HG03521 (cell line): Measurements from ENCODE around the gene UBE2M.

ENCODE experiments used
- ATAC-seq: cut with Tn5 transposase; IDR thresholded peaks from one replicate; pipeline ENCODE4 v1.9.1; 2021; ENCODE audit warnings: mild to moderate bottlenecking, moderate library complexity; ENCODE audit not compliant: unreplicated experiment

Gene UBE2M

GRCh38 chr19:58555920-58556621, 2.3 kb downstream of the UBE2M start:
- no peak for ATAC-seq

GRCh38 chr19:58555369-58555885, 3.0 kb downstream of the UBE2M start:
- ATAC-seq: no peak

DNA sequence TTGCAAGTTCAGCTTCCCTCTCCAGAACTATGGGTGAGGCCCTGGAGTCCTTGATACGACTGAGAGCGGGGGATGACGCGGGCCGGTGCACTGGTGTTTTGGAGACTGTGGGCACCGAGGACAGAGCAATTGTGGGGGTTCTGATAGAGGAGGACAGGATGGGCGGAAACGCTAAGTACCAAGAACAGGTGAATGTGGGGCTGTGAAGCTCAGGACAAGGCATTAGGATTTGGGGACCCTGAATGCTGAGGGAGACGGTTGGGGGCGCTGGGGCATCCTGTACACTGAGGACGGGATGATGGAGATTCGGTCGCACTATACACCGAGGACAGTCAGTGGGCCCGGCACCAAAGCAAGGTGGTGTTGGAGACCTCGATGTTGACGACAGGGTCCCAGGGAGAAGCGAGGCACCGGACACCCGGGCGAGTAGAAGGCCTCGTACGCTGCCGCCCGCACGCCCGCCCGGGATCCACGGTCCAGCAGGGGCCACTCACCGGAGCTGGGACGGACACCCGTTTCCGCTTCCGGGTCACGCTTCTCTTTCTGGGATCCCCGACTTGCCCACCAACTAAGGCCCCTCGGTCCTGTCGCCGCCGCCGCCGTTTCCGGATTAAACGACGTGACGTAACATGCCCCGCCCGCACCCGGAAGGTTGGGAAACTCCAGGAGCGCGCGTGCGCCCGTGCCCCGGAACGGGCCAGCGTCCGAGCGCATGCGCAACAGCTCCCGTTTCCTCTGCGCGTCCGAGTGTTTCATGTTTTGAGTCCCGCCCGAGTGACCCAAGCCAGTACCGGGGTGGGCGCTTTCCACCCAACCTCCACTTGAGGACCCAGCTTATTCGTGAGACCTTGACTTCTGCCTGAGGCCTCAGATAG, 3.7 kb downstream of the UBE2M start, which contains the start of gene CHMP2A:
CHMP2A (minus strand) TSS at position 612 of the 875 bp plus-strand sequence. CDS start 893 bp downstream, outside the sequence.
- ATAC-seq: peak; percentile 28

DNA sequence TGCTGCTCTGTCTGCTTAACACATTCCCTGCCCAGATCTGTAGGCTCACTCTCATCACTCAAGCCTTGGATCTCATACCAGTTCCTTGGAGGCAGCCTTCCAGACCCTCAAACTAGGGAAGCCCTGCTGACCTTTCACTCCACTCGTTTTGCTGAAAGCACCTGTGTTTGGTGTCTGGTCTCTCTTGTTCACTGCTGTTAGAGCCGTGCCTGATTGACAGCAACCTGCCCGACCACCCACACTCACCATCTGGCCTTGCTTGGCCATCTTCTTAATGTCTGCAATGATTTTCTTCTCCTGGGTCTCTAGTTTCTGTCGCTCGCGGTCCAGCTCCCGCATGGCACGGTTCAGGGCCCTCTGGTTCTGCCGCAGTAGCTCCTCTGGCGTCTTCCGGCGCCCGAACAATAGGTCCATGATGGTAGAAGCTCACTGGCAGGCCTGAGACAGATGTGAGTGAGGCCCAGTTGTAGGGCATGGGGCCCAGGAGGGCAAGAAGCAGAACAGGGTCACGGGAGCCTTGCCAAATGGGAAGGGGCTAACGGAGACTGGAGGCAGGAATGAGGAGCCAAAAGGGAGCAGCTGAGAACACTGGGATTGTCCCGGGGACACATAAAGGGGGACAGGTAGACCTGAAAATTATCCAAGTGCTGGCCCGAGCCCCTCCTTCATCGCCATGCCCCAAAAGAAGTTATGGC, 4.5 kb downstream of the UBE2M start:
- ATAC-seq: no peak

DNA sequence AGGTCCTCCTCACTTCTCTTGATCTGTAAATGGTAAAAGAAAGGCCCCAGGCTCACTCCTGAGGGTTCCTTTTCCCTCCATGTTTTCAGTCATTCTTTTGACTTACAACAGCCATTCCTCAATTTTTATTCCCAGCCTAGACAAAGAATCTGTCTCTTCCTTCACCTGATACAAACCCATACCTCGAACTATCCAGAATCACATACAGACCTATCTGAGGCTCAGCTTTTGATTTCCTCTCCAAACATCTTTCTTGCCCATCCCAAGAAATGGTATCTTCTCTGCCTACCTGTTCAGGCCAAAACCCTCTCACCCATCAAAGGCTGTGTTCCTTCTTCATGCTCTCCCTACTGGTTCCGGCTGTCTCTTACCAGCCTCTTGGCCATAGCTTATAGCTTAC, 5.8 kb downstream of the UBE2M start:
- ATAC-seq: no peak

DNA sequence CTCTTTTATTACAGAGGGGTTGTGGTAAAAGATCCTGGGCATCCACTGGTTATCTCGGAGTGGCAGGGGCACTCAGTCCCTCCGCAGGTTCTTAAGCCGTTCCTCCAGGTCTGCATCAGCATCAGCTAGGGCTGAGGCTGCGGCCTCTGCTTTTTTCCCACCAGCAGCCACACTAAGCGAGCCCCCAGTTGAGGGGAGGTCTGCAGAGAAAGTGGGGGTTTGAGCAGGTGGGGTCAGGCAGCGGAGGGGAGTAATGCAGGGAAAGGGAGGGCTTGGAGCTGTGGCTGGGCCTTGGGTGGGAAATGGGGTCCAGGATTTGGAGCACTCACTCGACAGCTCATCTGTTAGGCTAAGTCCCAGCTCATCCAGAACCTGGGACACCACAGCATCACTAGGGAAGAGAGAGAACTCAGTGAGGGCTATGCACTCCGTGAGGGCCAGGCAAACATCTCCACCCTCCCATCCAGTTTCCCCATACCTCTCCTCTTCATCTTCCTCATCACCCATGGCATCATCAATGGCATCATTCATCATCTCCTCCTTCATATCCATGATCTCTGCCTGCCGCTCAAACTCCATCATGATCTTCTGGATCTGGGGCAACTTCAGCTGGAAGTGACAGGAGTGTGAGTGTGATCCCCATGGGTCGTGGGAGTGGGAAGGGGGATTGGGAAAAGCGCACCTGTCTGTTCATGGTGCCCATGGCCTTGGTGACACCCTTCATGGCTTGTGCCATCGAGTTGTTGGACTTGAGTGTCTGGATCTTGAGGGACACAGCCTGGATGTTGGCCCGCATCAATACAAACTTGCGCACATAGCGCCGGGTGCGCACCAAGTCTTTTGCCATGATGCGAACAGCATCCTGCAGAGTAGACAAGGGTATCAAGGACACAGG, 6.6 kb downstream of the UBE2M start:
- no peak for ATAC-seq

- no peak for ATAC-seq
Measured at GRCh38 chr19:58551123-58551497, 7.3 kb downstream of the UBE2M start.

GRCh38 chr19:58550362-58551122, 7.9 kb downstream of the UBE2M start:
- ATAC-seq: no peak

- ATAC-seq: no peak
Measured at GRCh38 chr19:58549664-58550361, 8.6 kb downstream of the UBE2M start.

DNA sequence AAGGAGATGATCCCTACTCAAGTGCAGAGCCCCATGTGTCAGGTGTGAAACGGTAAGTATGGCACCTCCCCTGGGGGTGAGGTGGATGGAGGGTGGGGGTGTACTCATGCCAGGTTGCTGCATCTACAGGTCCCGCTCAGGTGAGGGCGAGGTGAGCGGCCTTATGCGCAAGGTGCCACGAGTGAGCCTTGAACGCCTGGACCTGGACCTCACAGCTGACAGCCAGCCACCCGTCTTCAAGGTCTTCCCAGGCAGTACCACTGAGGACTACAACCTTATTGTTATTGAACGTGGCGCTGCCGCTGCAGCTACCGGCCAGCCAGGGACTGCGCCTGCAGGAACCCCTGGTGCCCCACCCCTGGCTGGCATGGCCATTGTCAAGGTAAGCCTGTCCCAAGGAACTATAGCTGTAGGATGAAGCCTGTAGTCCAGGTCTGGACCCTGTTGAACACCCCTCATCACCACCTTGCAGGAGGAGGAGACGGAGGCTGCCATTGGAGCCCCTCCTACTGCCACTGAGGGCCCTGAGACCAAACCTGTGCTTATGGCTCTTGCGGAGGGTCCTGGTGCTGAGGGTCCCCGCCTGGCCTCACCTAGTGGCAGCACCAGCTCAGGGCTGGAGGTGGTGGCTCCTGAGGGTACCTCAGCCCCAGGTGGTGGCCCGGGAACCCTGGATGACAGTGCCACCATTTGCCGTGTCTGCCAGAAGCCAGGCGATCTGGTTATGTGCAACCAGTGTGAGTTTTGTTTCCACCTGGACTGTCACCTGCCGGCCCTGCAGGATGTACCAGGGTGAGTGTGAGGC, 9.3 kb downstream of the UBE2M start:
- no peak for ATAC-seq

DNA sequence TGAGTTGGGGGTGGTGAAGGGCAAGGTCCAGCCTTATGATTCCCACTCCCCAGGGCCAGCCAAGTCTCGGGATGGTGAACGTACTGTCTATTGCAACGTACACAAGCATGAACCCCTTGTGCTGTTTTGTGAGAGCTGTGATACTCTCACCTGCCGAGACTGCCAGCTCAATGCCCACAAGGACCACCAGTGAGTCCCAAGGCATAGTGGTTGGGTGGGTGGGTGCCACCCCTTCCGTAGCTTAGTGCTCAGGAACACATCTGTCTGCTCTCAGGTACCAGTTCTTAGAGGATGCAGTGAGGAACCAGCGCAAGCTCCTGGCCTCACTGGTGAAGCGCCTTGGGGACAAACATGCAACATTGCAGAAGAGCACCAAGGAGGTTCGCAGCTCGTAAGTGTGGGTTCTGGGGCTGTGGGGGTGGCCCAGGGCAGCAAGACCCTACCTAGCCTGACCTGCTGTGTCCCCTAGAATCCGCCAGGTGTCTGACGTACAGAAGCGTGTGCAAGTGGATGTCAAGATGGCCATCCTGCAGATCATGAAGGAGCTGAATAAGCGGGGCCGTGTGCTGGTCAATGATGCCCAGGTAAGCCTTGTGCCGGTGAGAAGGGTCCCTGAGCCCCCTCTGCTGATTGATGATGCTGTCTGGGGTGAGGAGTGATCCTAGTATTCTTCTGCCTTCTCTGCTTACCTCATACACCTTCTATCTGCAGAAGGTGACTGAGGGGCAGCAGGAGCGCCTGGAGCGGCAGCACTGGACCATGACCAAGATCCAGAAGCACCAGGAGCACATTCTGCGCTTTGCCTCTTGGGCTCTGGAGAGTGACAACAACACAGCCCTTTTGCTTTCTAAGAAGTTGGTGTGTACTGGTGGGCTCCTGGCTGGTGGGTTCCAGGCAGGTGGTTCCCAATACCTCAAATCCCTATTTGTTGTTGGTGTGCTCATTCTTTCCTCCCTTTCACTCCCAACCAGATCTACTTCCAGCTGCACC, 10.8 kb downstream of the UBE2M start:
- no peak for ATAC-seq

DNA sequence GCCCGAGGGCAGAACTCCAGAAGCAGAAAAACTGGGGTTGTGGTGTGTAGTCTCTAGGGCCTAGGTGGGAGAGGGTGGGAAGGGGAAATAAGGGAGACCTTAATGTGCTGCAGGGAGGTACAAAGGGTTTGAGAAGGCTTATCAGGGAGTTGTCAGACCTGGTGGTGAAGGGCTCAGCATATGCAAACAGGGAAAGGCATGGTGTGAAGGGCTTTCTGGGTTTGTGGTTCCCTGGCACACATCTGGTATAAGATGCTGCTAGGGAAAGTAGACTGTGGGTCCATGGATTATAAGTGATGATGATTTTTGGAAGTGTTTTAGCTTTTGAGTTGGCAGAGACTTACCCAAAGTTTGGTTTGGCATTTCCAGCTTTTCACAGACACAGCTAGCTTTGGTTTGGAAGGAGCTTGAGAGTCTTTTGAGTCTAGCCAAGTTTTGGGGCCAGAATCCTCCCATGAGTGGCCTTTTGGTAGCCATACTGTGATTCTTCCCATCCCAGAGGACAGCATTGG, 12.3 kb downstream of the UBE2M start:
- no peak for ATAC-seq

GRCh38 chr19:58545286-58546018, 13.0 kb downstream of the UBE2M start:
- no peak for ATAC-seq

- peak; percentile 55 for ATAC-seq
Measured at GRCh38 chr19:58544591-58545285, 13.7 kb downstream of the UBE2M start.

GRCh38 chr19:58543826-58544590, 14.4 kb downstream of the UBE2M start, which contains the start of gene TRIM28:
Gene TRIM28 (plus strand): TSS chr19:58544064. CDS start chr19:58544758, 694 bp downstream.
- peak; percentile 77 for ATAC-seq
